ENCODE measurements around the gene YPEL3.

GRCh38 chr16:30060346-30060745 is 35.7 kb downstream of the YPEL3 start:
- TF ChIP-seq CTCF (IDR thresholded peaks at IDR 0.05; ENCODE audit: extremely low read depth in 1 of 2, insufficient read depth in 1 of 2, low read depth in 1 of 2, low read length in 2 of 2) (no peak), POLR2AphosphoS5 (IDR thresholded peaks at IDR 0.05; ENCODE audit: insufficient read depth, low read depth, low read length) (no peak), POLR2A (IDR thresholded peaks at IDR 0.05; ENCODE audit: low read depth, low read length) (no peak), EZH2 (IDR thresholded peaks at IDR 0.05; ENCODE audit: borderline replicate concordance, low read depth, low read length, severe bottlenecking) (no peak), MAX (IDR thresholded peaks at IDR 0.05; ENCODE audit: insufficient read depth, insufficient read length) (no peak)

Measured in endothelial cell of umbilical vein (primary cell).